Stimulated activated naive CD8-positive, alpha-beta T cell treated with anti-CD3 and anti-CD28 coated beads, Interleukin-15, Interleukin-2, amounts not matched to agents 100 ng/mL and 50 ng/mL, for 24 hours (primary cell): Measurements from ENCODE around the gene OTOGL.
"Not testable (repeated sequence)": the region's sequence is repeated elsewhere in the genome, so short reads cannot be mapped to it uniquely, and the experiment has no call there.

Source experiments
- H3K27ac Mint-ChIP-seq: one replicate; pipeline ENCODE4 v1.8.0; 2021; ENCODE audit warnings: mild to moderate bottlenecking, mixed read lengths
- H3K27me3 Mint-ChIP-seq: one replicate; pipeline ENCODE4 v1.8.0; 2021; ENCODE audit warnings: mixed read lengths
- H3K36me3 Mint-ChIP-seq: one replicate; pipeline ENCODE4 v1.8.0; 2021; ENCODE audit warnings: low read depth, mixed read lengths
- H3K4me1 Mint-ChIP-seq: one replicate; pipeline ENCODE4 v1.8.0; 2021; ENCODE audit warnings: low read depth, mixed read lengths
- H3K4me3 Mint-ChIP-seq: one replicate; pipeline ENCODE4 v1.8.0; 2021; ENCODE audit warnings: mild to moderate bottlenecking, mixed read lengths
- H3K9me3 Mint-ChIP-seq: one replicate; pipeline ENCODE4 v1.8.0; 2021; ENCODE audit warnings: mixed read lengths

Gene OTOGL

GRCh38 chr12:80099259-80099658 lies at the start of gene OTOGL:
Gene OTOGL, plus strand, starts transcription at chr12:80099537. Its CDS starts 109,895 bp downstream, at chr12:80209432.
- H3K9me3 Mint-ChIP-seq = no peaks in the 10 kb centered on the region
- H3K4me3 Mint-ChIP-seq = no peak within 1 kb of the TSS
- H3K27me3 Mint-ChIP-seq = no peaks in the 10 kb centered on the region
- H3K27ac Mint-ChIP-seq = no peak within 1 kb of the TSS
- no peaks in the 10 kb centered on the region for H3K4me1 Mint-ChIP-seq
- H3K36me3 Mint-ChIP-seq = no peaks in the 10 kb centered on the region

GRCh38 chr12:80050236-80050635 lies 49.1 kb upstream of the OTOGL start:
- Mint-ChIP-seq H3K27me3 (peaks cover 16% of the 10 kb centered on the region), H3K27ac (no peak overlapping the region), H3K9me3 (no peaks in the 10 kb centered on the region), H3K4me1 (no peaks in the 10 kb centered on the region), H3K36me3 (no peaks in the 10 kb centered on the region), H3K4me3 (no peak overlapping the region)

GRCh38 chr12:80053051-80053790 lies 46.1 kb upstream of the OTOGL start:
- Mint-ChIP-seq H3K27me3 (peaks cover 15% of the 10 kb centered on the region), H3K4me1 (no peaks in the 10 kb centered on the region), H3K27ac (no peak overlapping the region), H3K9me3 (no peaks in the 10 kb centered on the region), H3K36me3 (no peaks in the 10 kb centered on the region), H3K4me3 (no peak overlapping the region)

GRCh38 chr12:80056232-80056631 lies 43.1 kb upstream of the OTOGL start:
- Mint-ChIP-seq H3K4me3 (no peak overlapping the region), H3K27me3 (no peaks in the 10 kb centered on the region), H3K4me1 (no peaks in the 10 kb centered on the region), H3K36me3 (no peaks in the 10 kb centered on the region), H3K9me3 (no peaks in the 10 kb centered on the region), H3K27ac (no peak overlapping the region)

GRCh38 chr12:80056845-80057244 lies 42.5 kb upstream of the OTOGL start:
- no peak overlapping the region for H3K27ac Mint-ChIP-seq
- no peaks in the 10 kb centered on the region for H3K27me3 Mint-ChIP-seq
- no peak overlapping the region for H3K4me3 Mint-ChIP-seq

GRCh38 chr12:80058586-80058985 lies 40.8 kb upstream of the OTOGL start:
- Mint-ChIP-seq H3K4me3 (no peak overlapping the region), H3K9me3 (no peaks in the 10 kb centered on the region), H3K4me1 (no peaks in the 10 kb centered on the region), H3K36me3 (no peaks in the 10 kb centered on the region), H3K27me3 (no peaks in the 10 kb centered on the region), H3K27ac (no peak overlapping the region)

More at GRCh38 chr12:80056845-80057244, 42.5 kb upstream of the OTOGL start:
- no peaks in the 10 kb centered on the region for H3K9me3 Mint-ChIP-seq
- no peaks in the 10 kb centered on the region for H3K36me3 Mint-ChIP-seq
- H3K4me1 Mint-ChIP-seq = no peaks in the 10 kb centered on the region

GRCh38 chr12:80059102-80059501 lies 40.2 kb upstream of the OTOGL start:
- no peaks in the 10 kb centered on the region for H3K4me1 Mint-ChIP-seq
- no peaks in the 10 kb centered on the region for H3K36me3 Mint-ChIP-seq
- no peaks in the 10 kb centered on the region for H3K27me3 Mint-ChIP-seq
- H3K9me3 Mint-ChIP-seq = no peaks in the 10 kb centered on the region
- no peak overlapping the region for H3K27ac Mint-ChIP-seq
- no peak overlapping the region for H3K4me3 Mint-ChIP-seq

- Mint-ChIP-seq H3K4me3 (no peak overlapping the region), H3K36me3 (no peaks in the 10 kb centered on the region), H3K27ac (no peak overlapping the region), H3K9me3 (no peaks in the 10 kb centered on the region), H3K4me1 (no peaks in the 10 kb centered on the region), H3K27me3 (no peaks in the 10 kb centered on the region)
Observed at GRCh38 chr12:80059875-80060274, 39.5 kb upstream of the OTOGL start.

GRCh38 chr12:80064269-80064668 lies 35.1 kb upstream of the OTOGL start:
- no peaks in the 10 kb centered on the region for H3K4me1 Mint-ChIP-seq
- no peaks in the 10 kb centered on the region for H3K9me3 Mint-ChIP-seq
- H3K27ac Mint-ChIP-seq = no peak overlapping the region
- H3K4me3 Mint-ChIP-seq = no peak overlapping the region
- H3K36me3 Mint-ChIP-seq = no peaks in the 10 kb centered on the region
- H3K27me3 Mint-ChIP-seq = no peaks in the 10 kb centered on the region

GRCh38 chr12:80064951-80065350 lies 34.4 kb upstream of the OTOGL start:
- H3K27me3 Mint-ChIP-seq = no peaks in the 10 kb centered on the region
- H3K27ac Mint-ChIP-seq = no peak overlapping the region
- no peak overlapping the region for H3K4me3 Mint-ChIP-seq
- H3K9me3 Mint-ChIP-seq = no peaks in the 10 kb centered on the region
- H3K36me3 Mint-ChIP-seq = no peaks in the 10 kb centered on the region
- no peaks in the 10 kb centered on the region for H3K4me1 Mint-ChIP-seq

- Mint-ChIP-seq H3K9me3 (no peaks in the 10 kb centered on the region), H3K4me1 (no peaks in the 10 kb centered on the region), H3K4me3 (no peak overlapping the region), H3K27ac (no peak overlapping the region), H3K27me3 (no peaks in the 10 kb centered on the region), H3K36me3 (no peaks in the 10 kb centered on the region)
Observed at GRCh38 chr12:80068173-80068572, 31.2 kb upstream of the OTOGL start.

GRCh38 chr12:80083892-80084614 lies 15.3 kb upstream of the OTOGL start:
- peaks cover 35% of the 10 kb centered on the region for H3K9me3 Mint-ChIP-seq
- H3K27me3 Mint-ChIP-seq, H3K4me3 Mint-ChIP-seq, H3K27ac Mint-ChIP-seq: not testable (repeated sequence)
- H3K4me1 Mint-ChIP-seq = peaks cover 21% of the 10 kb centered on the region
- H3K36me3 Mint-ChIP-seq = peaks cover 20% of the 10 kb centered on the region

- Mint-ChIP-seq H3K27me3 (peaks cover 6% of the 10 kb centered on the region), H3K9me3 (peaks cover 30% of the 10 kb centered on the region), H3K36me3 (peaks cover 16% of the 10 kb centered on the region), H3K4me1 (peaks cover 21% of the 10 kb centered on the region), H3K27ac (no peak overlapping the region), H3K4me3 (no peak overlapping the region)
Observed at GRCh38 chr12:80086025-80086424, 13.3 kb upstream of the OTOGL start.

- Mint-ChIP-seq H3K36me3 (peaks cover 9% of the 10 kb centered on the region), H3K4me1 (peaks cover 18% of the 10 kb centered on the region), H3K4me3 (no peak overlapping the region), H3K9me3 (peaks cover 17% of the 10 kb centered on the region), H3K27ac (no peak overlapping the region), H3K27me3 (peaks cover 6% of the 10 kb centered on the region)
Observed at GRCh38 chr12:80087486-80088213, 11.7 kb upstream of the OTOGL start.

GRCh38 chr12:80100591-80100990 lies 1.3 kb downstream of the OTOGL start:
- H3K27ac Mint-ChIP-seq = no peak overlapping the region
- H3K36me3 Mint-ChIP-seq = no peaks in the 10 kb centered on the region
- no peaks in the 10 kb centered on the region for H3K4me1 Mint-ChIP-seq
- H3K9me3 Mint-ChIP-seq = no peaks in the 10 kb centered on the region
- H3K4me3 Mint-ChIP-seq = no peak overlapping the region
- H3K27me3 Mint-ChIP-seq = no peaks in the 10 kb centered on the region
